IMR-90 (cell line): ENCODE data around the gene SMC6. TPM values are rescaled to one million over a fixed set of nuclear protein-coding genes. Genes with fewer than 3 reads are reported as not detected.

Source experiments
- ATAC-seq: fragments of 200-7000 bp; cut with Tn5 transposase; 2 replicates; pipeline ENCODE4 v1.9.1; 2020; ENCODE audit warnings: low read depth, mild to moderate bottlenecking, moderate library complexity
- BruUV-seq: library from RNA; stranded (reverse); fragments of 400-500 nt; replicated peaks from 2 replicates; lab custom pipeline; 2021; lab: Mats Ljungman, UMichigan
- CTCF ChIA-PET: fragments of 300-600 bp; formaldehyde crosslinking; extraction: SDS; loops from one replicate; lab custom pipeline; 2021; ENCODE audit warnings: antibody characterized with exemption; lab: Yijun Ruan, JAX
- POLR2A ChIA-PET: fragments of 300-600 bp; sonication (Branson Sonifier 250); formaldehyde crosslinking; loops from one replicate; lab custom pipeline; 2022; ENCODE audit warnings: antibody characterized with exemption; ENCODE audit not compliant: unreplicated experiment; lab: Charles Lee
- DNase-seq: peaks from one replicate; pipeline ENCODE4 v3.0.0; 2013
- H2AFZ ChIP-seq: replicated peaks from 2 replicates; pipeline ENCODE3; 2013; ENCODE audit warnings: low read length, mild to moderate bottlenecking; ENCODE audit not compliant: poor library complexity
- H2AK5ac ChIP-seq: 2 replicates; pipeline ENCODE4 v1.6.1; 2013; ENCODE audit warnings: low read depth, low read length, inconsistent platforms
- H2AK9ac ChIP-seq: replicated peaks from 2 replicates; pipeline ENCODE3; 2013; ENCODE audit warnings: mild to moderate bottlenecking, low read depth, low read length, moderate library complexity; ENCODE audit not compliant: poor library complexity
- H2BK120ac ChIP-seq: 2 replicates; pipeline ENCODE4 v1.6.1; 2013; ENCODE audit warnings: low read depth, low read length, inconsistent platforms
- H2BK15ac ChIP-seq: 3 replicates; pipeline ENCODE4 v1.6.1; 2013; ENCODE audit warnings: low read depth, low read length, inconsistent platforms
- H2BK20ac ChIP-seq: 2 replicates; pipeline ENCODE4 v1.6.1; 2013; ENCODE audit warnings: low read depth, mild to moderate bottlenecking, inconsistent platforms, low read length, moderate library complexity
- H2BK5ac ChIP-seq: 2 replicates; pipeline ENCODE4 v1.6.1; 2013; ENCODE audit warnings: mild to moderate bottlenecking, low read depth, low read length, inconsistent platforms; ENCODE audit not compliant: poor library complexity, severe bottlenecking
- H3K14ac ChIP-seq: replicated peaks from 2 replicates; pipeline ENCODE4 v1.6.1; 2013; ENCODE audit warnings: low read depth, low read length, inconsistent platforms
- H3K18ac ChIP-seq: 2 replicates; pipeline ENCODE4 v1.6.1; 2013; ENCODE audit warnings: low read depth, low read length, control low read depth
- H3K23ac ChIP-seq: 2 replicates; pipeline ENCODE4 v1.6.1; 2013; ENCODE audit warnings: low read depth, low read length, inconsistent platforms
- H3K27ac ChIP-seq: 2 replicates; pipeline ENCODE4 v1.5.1; 2013; ENCODE audit warnings: mild to moderate bottlenecking, control low read depth, low read length; ENCODE audit not compliant: insufficient read depth
- H3K27me3 ChIP-seq: 2 replicates; pipeline ENCODE4 v1.6.1; 2013; ENCODE audit warnings: low read length; ENCODE audit not compliant: control insufficient read depth, insufficient read depth
- H3K36me3 ChIP-seq: 2 replicates; pipeline ENCODE4 v1.6.1; 2013; ENCODE audit warnings: low read length, mixed read lengths; ENCODE audit not compliant: control insufficient read depth, insufficient read depth
- H3K4ac ChIP-seq: 2 replicates; pipeline ENCODE4 v1.6.1; 2013; ENCODE audit warnings: low read depth, low read length, inconsistent platforms
- H3K4me1 ChIP-seq: 2 replicates; pipeline ENCODE4 v1.6.1; 2013; ENCODE audit warnings: low read length, mixed read lengths; ENCODE audit not compliant: control insufficient read depth, insufficient read depth
- H3K4me2 ChIP-seq: 2 replicates; pipeline ENCODE4 v1.6.1; 2013; ENCODE audit warnings: low read depth, mild to moderate bottlenecking, control low read depth, low read length, moderate library complexity
- H3K4me3 ChIP-seq: 2 replicates; pipeline ENCODE4 v1.5.1; 2013; ENCODE audit warnings: low read depth, mild to moderate bottlenecking, control low read depth, low read length, moderate library complexity; ENCODE audit not compliant: insufficient read depth
- H3K56ac ChIP-seq: 2 replicates; pipeline ENCODE4 v1.6.1; 2013; ENCODE audit warnings: low read length, inconsistent platforms; ENCODE audit not compliant: insufficient read depth; ENCODE audit errors: extremely low read depth
- H3K79me1 ChIP-seq, 2 experiments: 2 replicates each; pipeline ENCODE4 v1.6.1; 2013; ENCODE audit warnings: low read length in 2 of 2, inconsistent platforms in 1 of 2, low read depth in 1 of 2
- H3K9ac ChIP-seq: 2 replicates; pipeline ENCODE4 v1.6.1; 2013; ENCODE audit warnings: low read depth, low read length, control low read depth
- H3K9me1 ChIP-seq: 2 replicates; pipeline ENCODE4 v1.6.1; 2013; ENCODE audit warnings: low read length, inconsistent platforms; ENCODE audit not compliant: insufficient read depth
- H3K9me3 ChIP-seq: 2 replicates; pipeline ENCODE4 v1.6.1; 2013; ENCODE audit warnings: low read length; ENCODE audit not compliant: control insufficient read depth, insufficient read depth
- H4K20me1 ChIP-seq: 2 replicates; pipeline ENCODE4 v1.6.1; 2013; ENCODE audit warnings: low read length, inconsistent platforms; ENCODE audit not compliant: insufficient read depth
- H4K5ac ChIP-seq: 2 replicates; pipeline ENCODE4 v1.6.1; 2013; ENCODE audit warnings: mild to moderate bottlenecking, low read depth, low read length, control low read depth
- H4K8ac ChIP-seq, 2 experiments: 2 replicates each; pipeline ENCODE4 v1.6.1; 2013; ENCODE audit warnings: low read depth in 2 of 2, low read length in 2 of 2, control low read depth in 1 of 2, inconsistent platforms in 1 of 2
- H4K91ac ChIP-seq: 2 replicates; pipeline ENCODE4 v1.6.1; 2013; ENCODE audit warnings: low read depth, low read length, inconsistent platforms; ENCODE audit not compliant: insufficient read depth
- MAFK ChIP-seq: IDR thresholded peaks from 2 replicates; pipeline ENCODE4 v1.6.1; 2012; ENCODE audit warnings: low read depth, low read length, improper control_type of control experiment
- MAZ ChIP-seq: IDR thresholded peaks from 2 replicates; pipeline ENCODE4 v1.6.1; 2012; ENCODE audit warnings: low read depth, mild to moderate bottlenecking, low read length, improper control_type of control experiment, moderate library complexity, borderline replicate concordance
- WGBS, 2 experiments: methylation state at CpG; one replicate each; pipeline versions ENCODE4 v1.1.5 to v1.1.7; 2013; ENCODE audit warnings: missing lambda C conversion rate in 2 of 2; ENCODE audit not compliant: insufficient read length in 1 of 2; ENCODE audit errors: extremely low coverage in 2 of 2; 5-methylcytosine and 5-hydroxymethylcytosine counted together
- dilution Hi-C: fragments of 300-500 bp; cut with HindIII; formaldehyde crosslinking; loops from one replicate; pipeline ENCODE4 v1.14.3; 2018; ENCODE audit warnings: low sequenced_read_pairs; ENCODE audit not compliant: unreplicated experiment
- in situ Hi-C: fragments of 300-500 bp; cut with MboI; formaldehyde crosslinking; loops from 3 replicates; pipeline ENCODE4 v1.14.3; 2019; ENCODE audit warnings: low sequenced_read_pairs, inconsistent platforms, mixed read lengths
- intact Hi-C: fragments of 100-400 bp; cut with micrococcal nuclease; formaldehyde crosslinking; loops from 2 replicates; pipeline ENCODE4 v1.10.0; 2022
- polyA plus RNA-seq, 3 experiments: library from polyadenylated mRNA; depleted of rRNA; stranded (reverse); fragments of >200 nt; gene quantifications; 2 replicates each; pipeline ENCODE4 v1.2.3, GENCODE V29; 2012; ENCODE audit warnings: low replicate concordance in 1 of 3
- total RNA-seq: library from RNA; depleted of rRNA; stranded (reverse); fragments of >200 nt; gene quantifications from 2 replicates; pipeline ENCODE4 v1.2.3, GENCODE V29; 2012

The SMC6 gene
- total and polyA plus RNA-seq, 2 of the 4 experiments (the other 2 are of a cell fraction): 6.5 to 10.4 TPM

GRCh38 chr2:17615147-17615546 lies 138.5 kb downstream of the SMC6 start:
- no peak overlapping the region for H2BK120ac ChIP-seq
- H2AK9ac ChIP-seq: no peak overlapping the region
- H3K9ac ChIP-seq: no peak overlapping the region
- H4K8ac ChIP-seq: no peak overlapping the region
- H2BK5ac ChIP-seq: no peak overlapping the region
- ChIA-PET CTCF (interaction anchor here (1.2 to 2.2 kb wide), 2 partner anchors 31 to 56 kb away, joined by 4 to 9 read pairs; no protein-coding TSS in a partner anchor), POLR2A (no interaction called here)
- no peak overlapping the region for H2AK5ac ChIP-seq
- TF ChIP-seq MAZ (no peak), MAFK (peak; percentile 92)
- ATAC-seq (no peak; the same call in 1 of the 2 replicates), DNase-seq (no peak)
- H3K56ac ChIP-seq: no peak overlapping the region
- dilution Hi-C loops: no loop called here
- no peak overlapping the region for H3K27ac ChIP-seq
- no peak overlapping the region for H3K23ac ChIP-seq
- H3K4ac ChIP-seq: no peak overlapping the region
- no peaks in the 10 kb centered on the region for H3K79me1 ChIP-seq
- intact Hi-C loops: no loop called here
- H2BK20ac ChIP-seq: no peak overlapping the region
- no peak overlapping the region for H3K18ac ChIP-seq
- H2AFZ ChIP-seq: no peak overlapping the region
- no peak overlapping the region for H3K4me2 ChIP-seq
- no peak overlapping the region for H2BK15ac ChIP-seq
- no peaks in the 10 kb centered on the region for H3K9me3 ChIP-seq
- in situ Hi-C loops: no loop called here
- H3K14ac ChIP-seq: no peak overlapping the region
- peaks cover 6% of the 10 kb centered on the region; the same call in 1 of the 2 replicates for H3K9me1 ChIP-seq
- H3K36me3 ChIP-seq: no peaks in the 10 kb centered on the region
- no peaks in the 10 kb centered on the region for H3K27me3 ChIP-seq
- WGBS, 2 experiments: no CpG with 5 or more reads among the region's 1 CpG
- H4K5ac ChIP-seq: no peak overlapping the region
- BruUV-seq: no TSS peak
- peaks cover 4% of the 10 kb centered on the region; the same call in 1 of the 2 replicates for H3K4me1 ChIP-seq
- no peak overlapping the region for H3K4me3 ChIP-seq
- H4K91ac ChIP-seq: no peak overlapping the region
- no peaks in the 10 kb centered on the region for H4K20me1 ChIP-seq
